Measurements from ENCODE around the gene RSPH10B. TPM values are rescaled to one million over a fixed set of nuclear protein-coding genes. Genes with fewer than 3 reads are reported as not detected.
"Not testable (repeated sequence)": the region's sequence is repeated elsewhere in the genome, so short reads cannot be mapped to it uniquely, and the experiment has no call there.

RSPH10B gene
- total RNA-seq, 2 donors from 2014 or later = 0.34 TPM; not detected in 1

DNA sequence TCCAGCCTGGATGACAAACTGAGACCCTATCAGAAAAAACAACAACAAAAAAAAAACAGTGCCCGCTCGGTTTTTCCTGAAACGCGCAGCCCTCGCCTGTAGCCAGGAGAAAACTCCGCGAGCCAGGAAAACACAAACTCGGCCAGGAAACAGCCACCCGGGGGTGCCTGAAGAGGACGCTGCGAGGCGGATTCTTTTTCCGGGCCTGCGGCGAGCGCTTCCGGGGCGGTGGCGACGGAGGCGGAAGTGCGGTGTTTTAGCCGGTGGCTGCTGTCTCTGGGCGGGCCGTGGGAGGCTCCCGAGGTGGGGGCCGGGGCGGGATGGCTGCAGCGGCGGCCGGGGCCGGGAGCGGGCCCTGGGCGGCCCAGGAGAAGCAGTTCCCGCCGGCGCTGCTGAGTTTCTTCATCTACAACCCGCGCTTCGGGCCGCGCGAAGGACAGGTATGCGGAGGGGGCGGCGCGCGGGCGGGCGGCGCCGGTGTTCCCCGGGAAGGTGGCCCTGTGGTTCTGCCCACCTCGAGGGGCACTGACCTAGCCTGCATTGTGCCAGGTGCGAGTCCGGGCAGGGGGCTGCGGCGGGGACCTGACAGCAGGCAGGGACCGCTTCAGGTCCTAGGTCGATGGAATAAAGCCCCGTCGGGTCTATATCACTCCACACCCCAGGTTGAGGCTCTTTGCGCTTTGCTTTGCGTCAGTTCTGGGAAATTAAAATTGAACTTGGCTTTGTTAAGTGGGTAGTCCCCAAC, 71.8 kb downstream of the RSPH10B start, which contains the start of gene CCZ1:
Gene CCZ1, plus strand, starts transcription at position 254 of the 745 bp plus-strand sequence. Its CDS starts 67 bp downstream, at position 321.
- H3K9me3 ChIP-seq; H3K27me3 ChIP-seq (replicated peaks; ENCODE audit: insufficient read depth); H3K36me3 ChIP-seq; intact Hi-C loops (cut with DNase I); H3K4me1 ChIP-seq (replicated peaks): not testable (repeated sequence)
- DNase-seq (ENCODE audit: low spot score) = peak; percentile 13
- Histone ChIP-seq H3K4me3 (peak within 1 kb of the TSS; percentile 36 to 41), H3K27ac (peak within 1 kb of the TSS; percentile 60 to 63)
- 0% methylated on average over 23 of the region's 64 CpGs for WGBS

- H3K36me3 ChIP-seq; H3K4me1 ChIP-seq (replicated peaks); DNase-seq (ENCODE audit: low spot score); H3K27ac ChIP-seq; H3K27me3 ChIP-seq (replicated peaks; ENCODE audit: insufficient read depth); H3K4me3 ChIP-seq; intact Hi-C loops (cut with DNase I); H3K9me3 ChIP-seq: not testable (repeated sequence)
- WGBS = 55% methylated on average over 11 of the region's 13 CpGs
Observed at GRCh38 chr7:5897369-5897919, 73.0 kb downstream of the RSPH10B start.

DNA sequence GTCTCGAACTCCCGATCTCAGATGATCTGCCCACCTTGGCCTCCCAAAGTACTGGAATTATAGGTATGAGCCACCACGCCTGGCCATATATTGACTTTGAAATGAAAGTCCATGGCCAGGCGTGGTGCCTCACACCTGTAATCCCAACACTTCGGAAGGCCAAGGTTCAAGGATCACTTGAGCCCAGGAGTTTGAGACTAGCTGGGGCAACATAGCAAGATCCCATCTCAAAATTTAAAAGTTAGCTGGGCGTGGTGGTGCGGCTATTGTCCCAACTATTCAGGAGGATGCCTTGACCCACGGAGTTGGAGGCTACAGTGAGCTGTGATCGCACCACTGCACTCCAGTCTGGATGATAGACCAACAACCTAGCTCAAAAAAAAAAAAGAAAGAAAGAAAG, 78.0 kb downstream of the RSPH10B start:
- DNase-seq (ENCODE audit: low spot score) = no peak
- Histone ChIP-seq H3K27me3 (replicated peaks; ENCODE audit: insufficient read depth) (no peaks in the 10 kb centered on the region), H3K4me3 (no peak overlapping the region), H3K27ac (no peak overlapping the region), H3K4me1 (replicated peaks) (no peaks in the 10 kb centered on the region), H3K9me3 (no peaks in the 10 kb centered on the region), H3K36me3 (no peaks in the 10 kb centered on the region)
- WGBS = 97% methylated on average over 9 of the region's 9 CpGs
- TF ChIP-seq POLR2A (IDR thresholded peaks at IDR 0.05) (no peak), POLR2AphosphoS5 (IDR thresholded peaks at IDR 0.05) (no peak)
- TF ChIP-seq, protein P1, sequence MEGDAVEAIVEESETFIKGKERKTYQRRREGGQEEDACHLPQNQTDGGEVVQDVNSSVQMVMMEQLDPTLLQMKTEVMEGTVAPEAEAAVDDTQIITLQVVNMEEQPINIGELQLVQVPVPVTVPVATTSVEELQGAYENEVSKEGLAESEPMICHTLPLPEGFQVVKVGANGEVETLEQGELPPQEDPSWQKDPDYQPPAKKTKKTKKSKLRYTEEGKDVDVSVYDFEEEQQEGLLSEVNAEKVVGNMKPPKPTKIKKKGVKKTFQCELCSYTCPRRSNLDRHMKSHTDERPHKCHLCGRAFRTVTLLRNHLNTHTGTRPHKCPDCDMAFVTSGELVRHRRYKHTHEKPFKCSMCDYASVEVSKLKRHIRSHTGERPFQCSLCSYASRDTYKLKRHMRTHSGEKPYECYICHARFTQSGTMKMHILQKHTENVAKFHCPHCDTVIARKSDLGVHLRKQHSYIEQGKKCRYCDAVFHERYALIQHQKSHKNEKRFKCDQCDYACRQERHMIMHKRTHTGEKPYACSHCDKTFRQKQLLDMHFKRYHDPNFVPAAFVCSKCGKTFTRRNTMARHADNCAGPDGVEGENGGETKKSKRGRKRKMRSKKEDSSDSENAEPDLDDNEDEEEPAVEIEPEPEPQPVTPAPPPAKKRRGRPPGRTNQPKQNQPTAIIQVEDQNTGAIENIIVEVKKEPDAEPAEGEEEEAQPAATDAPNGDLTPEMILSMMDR (IDR thresholded peaks at IDR 0.05) = no peak
- intact Hi-C loops (cut with DNase I) = no loop called here

GRCh38 chr7:5890244-5890643, 80.2 kb downstream of the RSPH10B start:
- WGBS = 82% methylated on average over 2 of the region's 2 CpGs
- H3K27ac ChIP-seq; H3K4me3 ChIP-seq; DNase-seq (ENCODE audit: low spot score); H3K4me1 ChIP-seq (replicated peaks); H3K9me3 ChIP-seq; intact Hi-C loops (cut with DNase I); H3K36me3 ChIP-seq; H3K27me3 ChIP-seq (replicated peaks; ENCODE audit: insufficient read depth): not testable (repeated sequence)

DNA sequence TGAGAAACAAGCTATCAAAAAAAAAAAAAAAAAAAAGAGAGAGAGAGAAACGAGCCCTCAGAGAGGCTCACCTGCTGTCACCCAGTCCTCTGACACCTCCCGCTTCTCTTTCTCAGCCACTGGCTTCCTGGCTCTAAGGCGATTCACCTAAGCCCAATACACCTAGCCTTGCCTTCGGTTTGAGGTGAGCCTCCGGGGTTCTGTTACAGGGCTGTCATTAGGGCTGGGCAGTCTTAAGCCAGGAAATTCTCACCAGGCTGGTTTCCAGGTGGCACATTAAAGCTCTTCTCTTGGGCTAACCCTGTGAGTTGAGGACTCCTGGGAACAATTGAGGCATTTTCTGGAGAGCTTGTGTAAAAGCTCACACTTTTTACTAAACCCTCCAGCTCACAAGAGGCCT, 82.5 kb downstream of the RSPH10B start:
- H3K4me1 ChIP-seq (replicated peaks); intact Hi-C loops (cut with DNase I); DNase-seq (ENCODE audit: low spot score); H3K9me3 ChIP-seq; H3K27me3 ChIP-seq (replicated peaks; ENCODE audit: insufficient read depth); H3K4me3 ChIP-seq; H3K27ac ChIP-seq; H3K36me3 ChIP-seq: not testable (repeated sequence)
- 53% methylated on average over 5 of the region's 5 CpGs for WGBS

GRCh38 chr7:5884431-5884830, 86.1 kb downstream of the RSPH10B start:
- H3K36me3 ChIP-seq; intact Hi-C loops (cut with DNase I); H3K4me3 ChIP-seq; H3K9me3 ChIP-seq; H3K27me3 ChIP-seq (replicated peaks; ENCODE audit: insufficient read depth); DNase-seq (ENCODE audit: low spot score); H3K27ac ChIP-seq; H3K4me1 ChIP-seq (replicated peaks): not testable (repeated sequence)
- WGBS = 87% methylated on average over 5 of the region's 5 CpGs

DNA sequence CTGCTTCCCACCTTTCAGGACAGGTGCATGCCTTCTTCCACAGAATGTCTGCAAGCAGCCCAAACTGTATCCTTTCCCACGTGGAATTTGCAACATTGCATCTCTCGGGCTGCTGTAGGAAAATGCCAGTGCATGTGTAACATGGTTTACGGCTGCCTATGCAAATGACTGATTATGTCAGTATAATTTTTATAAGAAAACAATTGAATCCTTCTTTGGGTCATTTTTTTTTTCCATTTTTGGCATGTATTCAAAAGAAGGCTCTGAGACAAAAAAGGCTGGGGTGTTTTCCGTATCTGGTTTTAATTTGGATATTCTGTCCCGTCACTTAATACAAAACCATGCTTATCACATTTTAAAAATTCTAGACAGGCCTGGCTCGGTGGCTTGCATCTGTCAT, 90.4 kb downstream of the RSPH10B start:
- H3K9me3 ChIP-seq; H3K4me3 ChIP-seq; intact Hi-C loops (cut with DNase I); H3K27ac ChIP-seq; H3K4me1 ChIP-seq (replicated peaks); H3K36me3 ChIP-seq; H3K27me3 ChIP-seq (replicated peaks; ENCODE audit: insufficient read depth); DNase-seq (ENCODE audit: low spot score): not testable (repeated sequence)
- WGBS = 71% methylated on average over 6 of the region's 6 CpGs

DNA sequence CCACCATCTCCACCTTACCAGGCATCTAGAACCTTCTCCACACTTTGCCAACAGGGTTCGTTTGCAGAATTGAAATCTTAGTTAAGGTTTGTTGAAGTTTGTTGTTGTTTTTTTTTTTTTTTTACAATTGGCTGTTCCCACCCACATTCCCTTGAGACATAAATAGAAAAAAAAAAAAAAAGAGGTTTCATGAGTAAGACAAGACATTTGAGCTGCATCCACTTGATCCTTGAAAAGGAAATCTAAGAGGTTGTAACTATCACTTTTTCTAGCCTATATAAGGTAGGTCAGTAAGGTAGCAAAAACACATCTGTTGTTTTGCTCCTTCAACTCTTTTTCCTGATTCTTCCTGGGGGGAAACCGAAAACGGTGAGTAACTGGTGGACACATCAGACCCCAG, 90.9 kb downstream of the RSPH10B start:
- H3K4me1 ChIP-seq (replicated peaks); H3K9me3 ChIP-seq; H3K4me3 ChIP-seq; intact Hi-C loops (cut with DNase I); H3K27me3 ChIP-seq (replicated peaks; ENCODE audit: insufficient read depth); DNase-seq (ENCODE audit: low spot score); H3K27ac ChIP-seq; H3K36me3 ChIP-seq: not testable (repeated sequence)
- 81% methylated on average over 3 of the region's 3 CpGs for WGBS

Small RNA genes within 50 kb of the gene (small RNA-seq; reads per million reads assigned to genes)
- gene RF00019 (0 reads per million in 2 donors), gene SNORA80D (0 to 0.93 reads per million in 2 donors)

Other genes with a start within 250 kb of the RSPH10B start
- gene RNF216, start 189.0 kb downstream of the RSPH10B start, total RNA-seq = 10 to 100 TPM; 29.9 to 57.9 TPM
- gene OCM, start 89.9 kb downstream of the RSPH10B start, total RNA-seq = not detected
- 10 to 100 TPM; 40.6 to 46.9 TPM for gene CCZ1, start 72.0 kb downstream of the RSPH10B start, total RNA-seq
- 10 to 100 TPM in 1 of 2 donors, 1 to 10 TPM in 1; 9.3 to 12.6 TPM for gene PMS2, start 38.4 kb upstream of the RSPH10B start, total RNA-seq
- gene AIMP2, start 38.6 kb upstream of the RSPH10B start, total RNA-seq = 10 to 100 TPM; 34.4 to 35.4 TPM
- under 1 TPM in 1 of 2 donors, not detected in 1; 0.74 TPM for gene ANKRD61, start 60.7 kb upstream of the RSPH10B start, total RNA-seq
- gene EIF2AK1, start 88.5 kb upstream of the RSPH10B start, total RNA-seq = 100 to 1,000 TPM; 300 to 413 TPM
- gene USP42, start 134.3 kb upstream of the RSPH10B start, total RNA-seq = 10 to 100 TPM in 1 of 2 donors, 1 to 10 TPM in 1; 9.0 to 18.8 TPM

All from prostate gland (tissue), 2 donors.